Activated naive CD8-positive, alpha-beta T cell treated with anti-CD3 and anti-CD28 coated beads, Interleukin-2, amount 50 U/mL, for 16 hours (primary cell): ENCODE results near the gene PTP4A1.

Source experiments
- DNase-seq: peaks from one replicate; pipeline ENCODE4 v3.0.0-alpha.2; 2020; ENCODE audit warnings: low read depth, low spot score

The PTP4A1 gene

GRCh38 chr6:63556369-63556768 lies 15.9 kb upstream of the PTP4A1 start:
- no peak for DNase-seq

GRCh38 chr6:63558278-63558677 lies 14.0 kb upstream of the PTP4A1 start:
- no peak for DNase-seq

- no peak for DNase-seq
Observed at GRCh38 chr6:63560801-63561287, 11.4 kb upstream of the PTP4A1 start.

GRCh38 chr6:63561288-63561687 lies 11.0 kb upstream of the PTP4A1 start:
- no peak for DNase-seq

- DNase-seq, result no peak
Observed at GRCh38 chr6:63563235-63563634, 9.0 kb upstream of the PTP4A1 start.

- no peak for DNase-seq
Observed at GRCh38 chr6:63565058-63565726, 7.1 kb upstream of the PTP4A1 start.

GRCh38 chr6:63565727-63566596 lies 6.3 kb upstream of the PTP4A1 start:
- DNase-seq, result no peak

- DNase-seq, result no peak
Observed at GRCh38 chr6:63567966-63568365, 4.3 kb upstream of the PTP4A1 start.

GRCh38 chr6:63571361-63572043 lies 778 bp upstream of the PTP4A1 start:
- no peak for DNase-seq

- no peak for DNase-seq
Observed at GRCh38 chr6:63572747-63573075, 431 bp downstream of the PTP4A1 start.

GRCh38 chr6:63573076-63573898 lies 1.0 kb downstream of the PTP4A1 start:
- peak; percentile 34 for DNase-seq

GRCh38 chr6:63573899-63574553 lies 1.7 kb downstream of the PTP4A1 start:
- DNase-seq, result no peak

GRCh38 chr6:63574554-63574900 lies 2.2 kb downstream of the PTP4A1 start:
- DNase-seq, result no peak

GRCh38 chr6:63576147-63576772 lies 4.0 kb downstream of the PTP4A1 start:
- DNase-seq, result no peak

GRCh38 chr6:63576985-63577712 lies 4.9 kb downstream of the PTP4A1 start:
- DNase-seq, result no peak

GRCh38 chr6:63578757-63579156 lies 6.5 kb downstream of the PTP4A1 start:
- DNase-seq, result no peak

GRCh38 chr6:63579937-63580703 lies 7.8 kb downstream of the PTP4A1 start:
- no peak for DNase-seq

- DNase-seq, result no peak
Observed at GRCh38 chr6:63580704-63580961, 8.4 kb downstream of the PTP4A1 start.

- DNase-seq, result no peak
Observed at GRCh38 chr6:63581355-63582013, 9.2 kb downstream of the PTP4A1 start.
